CD4-positive, alpha-beta memory T cell (primary cell): ENCODE measurements around the gene AOPEP. TPM values are rescaled to one million over a fixed set of nuclear protein-coding genes. Genes with fewer than 3 reads are reported as not detected.

Experiments used
- CTCF ChIA-PET: fragments of 350-600 bp; sonication (Branson Sonifier 250); formaldehyde crosslinking; loops from one replicate; lab custom pipeline; 2021; ENCODE audit warnings: inconsistent platforms; ENCODE audit not compliant: partially characterized antibody; lab: Charles Lee
- POLR2A ChIA-PET: fragments of 350-600 bp; sonication (Branson Sonifier 250); formaldehyde crosslinking; loops from one replicate; lab custom pipeline; 2021; ENCODE audit not compliant: partially characterized antibody; lab: Charles Lee
- DNase-seq, 5 donors: peaks; one replicate each; pipeline versions ENCODE4 v3.0.0 to v3.0.0-alpha.2; 2020 to 2022; ENCODE audit warnings: mixed read lengths in 1 of 5
- H3K27ac ChIP-seq: one replicate; pipeline ENCODE4 v1.7.0; 2013; ENCODE audit warnings: low read depth, low read length
- H3K27me3 ChIP-seq: 2 replicates; pipeline ENCODE4 v1.7.0; 2013; ENCODE audit warnings: mild to moderate bottlenecking, low read length, moderate library complexity; ENCODE audit not compliant: insufficient read depth
- H3K36me3 ChIP-seq: 2 replicates; pipeline ENCODE4 v1.7.0; 2013; ENCODE audit warnings: mild to moderate bottlenecking, low read length, moderate library complexity; ENCODE audit not compliant: insufficient read depth
- H3K4me1 ChIP-seq: 2 replicates; pipeline ENCODE4 v1.7.0; 2013; ENCODE audit warnings: mild to moderate bottlenecking, low read length, moderate library complexity; ENCODE audit not compliant: insufficient read depth
- H3K4me3 ChIP-seq, 2 donors: one replicate each; pipeline ENCODE4 v1.7.0; 2013; ENCODE audit warnings: low read length in 2 of 2, mild to moderate bottlenecking in 1 of 2
- H3K9me3 ChIP-seq, 2 donors: one replicate each; pipeline ENCODE4 v1.7.0; 2013; ENCODE audit warnings: low read length in 2 of 2, control low read depth in 1 of 2; ENCODE audit not compliant: control insufficient read depth in 1 of 2
- H3K27ac Mint-ChIP-seq, 7 donors: one replicate each; pipeline ENCODE4 v1.8.0; 2020 to 2021; ENCODE audit warnings: mixed read lengths in 7 of 7, mild to moderate bottlenecking in 6 of 7, inconsistent platforms in 3 of 7, moderate library complexity in 3 of 7
- H3K27me3 Mint-ChIP-seq, 2 donors: one replicate each; pipeline ENCODE4 v1.8.0; 2020 to 2021; ENCODE audit warnings: mixed read lengths in 2 of 2
- H3K36me3 Mint-ChIP-seq, 2 donors: one replicate each; pipeline ENCODE4 v1.8.0; 2020 to 2021; ENCODE audit warnings: mixed read lengths in 2 of 2, inconsistent platforms in 1 of 2, mild to moderate bottlenecking in 1 of 2
- H3K4me1 Mint-ChIP-seq, 4 donors: one replicate each; pipeline ENCODE4 v1.8.0; 2020 to 2021; ENCODE audit warnings: mixed read lengths in 4 of 4, mild to moderate bottlenecking in 1 of 4
- H3K4me3 Mint-ChIP-seq, 8 donors: one replicate each; pipeline ENCODE4 v1.8.0; 2020 to 2021; ENCODE audit warnings: mixed read lengths in 8 of 8, mild to moderate bottlenecking in 7 of 8, moderate library complexity in 6 of 8, inconsistent platforms in 3 of 8
- H3K9me3 Mint-ChIP-seq, 8 donors: one replicate each; pipeline ENCODE4 v1.8.0; 2020 to 2021; ENCODE audit warnings: mixed read lengths in 8 of 8, mild to moderate bottlenecking in 5 of 8, inconsistent platforms in 3 of 8, moderate library complexity in 1 of 8
- intact Hi-C: fragments of 100-400 bp; cut with micrococcal nuclease; formaldehyde crosslinking; loops from one replicate; pipeline ENCODE4 v1.15.1; 2023
- polyA plus RNA-seq, 2 donors: library from polyadenylated mRNA; unstranded; fragments of 300-500 nt; fragmentation: Illumina TruSeq; gene quantifications; one replicate each; pipeline ENCODE4 v1.2.3, GENCODE V29; 2021
- total RNA-seq, 2 experiments: library from RNA; stranded (reverse); gene quantifications; one replicate each; pipeline ENCODE4 v1.2.3, GENCODE V29; 2021

AOPEP gene
- total and polyA plus RNA-seq, 4 experiments from 2014 or later: 3.1 to 11.7 (median 7.6) TPM

DNA sequence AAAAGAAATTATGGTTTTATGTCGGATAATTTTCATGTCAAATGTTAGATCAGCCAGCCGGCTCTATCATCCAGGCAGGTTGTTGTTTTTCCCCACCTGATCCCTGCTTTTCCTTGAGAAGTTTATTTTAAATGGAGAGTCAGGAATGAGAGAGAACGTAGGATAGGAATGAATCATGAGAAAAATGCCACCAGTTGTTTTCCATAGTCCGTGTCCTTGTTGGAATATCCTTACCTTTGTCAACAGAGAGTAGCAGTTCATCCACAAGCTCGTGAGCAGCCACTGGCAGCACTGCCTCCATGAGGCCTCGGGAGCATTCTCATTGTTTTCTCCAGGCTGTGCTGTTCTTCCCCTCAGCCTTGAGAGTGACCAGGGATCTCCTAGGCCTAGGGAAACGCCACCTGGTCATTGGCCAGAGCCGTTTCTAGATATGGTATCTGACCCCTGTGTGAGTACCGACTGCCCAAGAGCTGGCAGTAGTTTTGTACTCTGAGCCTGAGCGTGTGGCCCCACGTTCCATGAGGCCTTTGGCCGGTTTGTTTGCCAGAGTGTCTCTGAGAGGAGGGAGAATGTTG lies 297.7 kb downstream of the AOPEP start:
- H3K9me3 Mint-ChIP-seq: no peaks in the 10 kb centered on the region
- H3K4me3 ChIP-seq: no peak overlapping the region
- H3K36me3 ChIP-seq: no peaks in the 10 kb centered on the region
- H3K27me3 Mint-ChIP-seq: no peaks in the 10 kb centered on the region
- H3K27ac ChIP-seq: no peak overlapping the region
- H3K4me1 ChIP-seq: no peaks in the 10 kb centered on the region
- POLR2A ChIA-PET: no interaction called here
- no peaks in the 10 kb centered on the region for H3K4me1 Mint-ChIP-seq
- H3K4me3 Mint-ChIP-seq: no peak overlapping the region
- no peaks in the 10 kb centered on the region for H3K9me3 ChIP-seq
- DNase-seq: no peak
- peak overlapping the region in 1 of 7 donors; percentile 23 for H3K27ac Mint-ChIP-seq
- no peaks in the 10 kb centered on the region for H3K27me3 ChIP-seq
- CTCF ChIA-PET: no interaction called here
- intact Hi-C loops: no loop called here
- peaks cover 4 to 11% of the 10 kb centered on the region in 2 donors for H3K36me3 Mint-ChIP-seq

DNA sequence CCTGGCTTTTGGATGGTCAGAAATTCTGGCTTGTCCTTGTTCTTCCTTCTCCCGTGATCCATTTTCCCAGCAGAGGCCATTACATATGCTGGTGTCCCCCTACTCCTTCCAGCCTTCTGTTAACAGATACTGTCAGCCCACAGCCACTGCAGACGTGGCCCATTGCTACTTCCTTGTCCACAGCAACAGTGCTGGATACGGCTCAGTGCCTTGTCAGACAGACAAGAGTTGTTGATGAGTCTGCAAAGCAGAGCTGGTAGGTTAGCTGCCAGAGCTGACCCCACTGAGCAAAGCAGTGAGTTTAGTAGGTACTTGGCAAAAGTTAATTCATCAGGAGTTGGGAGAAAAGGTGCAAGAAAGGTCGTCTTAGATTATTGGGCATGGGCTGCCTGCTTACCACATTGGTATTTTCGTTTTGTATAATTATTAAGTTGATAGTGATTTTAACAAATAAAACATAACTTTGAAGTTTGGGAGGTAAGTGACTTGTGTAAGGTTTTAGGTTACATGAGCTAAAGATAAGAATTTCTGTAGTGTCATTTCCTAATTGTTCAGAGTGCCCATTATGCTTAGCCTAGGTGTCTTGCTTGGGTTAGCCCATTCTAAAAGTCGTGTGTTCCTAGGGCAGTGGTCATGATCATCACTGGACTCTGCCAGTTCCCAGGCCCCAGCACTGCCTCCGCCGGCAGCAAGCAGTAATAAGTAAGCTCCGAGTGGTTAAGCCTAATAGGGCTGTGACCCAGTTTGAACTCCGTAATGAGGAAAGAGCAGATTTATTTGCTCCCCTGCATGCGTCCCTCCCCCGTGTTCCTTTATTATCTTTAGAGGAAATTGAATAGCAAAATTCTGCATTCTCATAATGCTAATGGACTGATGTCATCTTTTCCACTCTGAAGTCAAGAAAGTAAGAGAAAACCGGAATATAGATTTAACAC lies 299.0 kb downstream of the AOPEP start:
- ChIA-PET POLR2A (no interaction called here), CTCF (no interaction called here)
- intact Hi-C loops: no loop called here
- no peak for DNase-seq
- Histone ChIP-seq H3K27me3 (no peaks in the 10 kb centered on the region), H3K9me3 (no peaks in the 10 kb centered on the region), H3K4me3 (no peak overlapping the region), H3K36me3 (no peaks in the 10 kb centered on the region), H3K27ac (no peak overlapping the region), H3K4me1 (no peaks in the 10 kb centered on the region)
- peaks cover 0 to 5% of the 10 kb centered on the region in 2 donors for H3K36me3 Mint-ChIP-seq
- H3K4me3 Mint-ChIP-seq: no peak overlapping the region
- H3K27me3 Mint-ChIP-seq: no peaks in the 10 kb centered on the region
- no peak overlapping the region for H3K27ac Mint-ChIP-seq
- H3K9me3 Mint-ChIP-seq: no peaks in the 10 kb centered on the region
- H3K4me1 Mint-ChIP-seq: no peaks in the 10 kb centered on the region

DNA sequence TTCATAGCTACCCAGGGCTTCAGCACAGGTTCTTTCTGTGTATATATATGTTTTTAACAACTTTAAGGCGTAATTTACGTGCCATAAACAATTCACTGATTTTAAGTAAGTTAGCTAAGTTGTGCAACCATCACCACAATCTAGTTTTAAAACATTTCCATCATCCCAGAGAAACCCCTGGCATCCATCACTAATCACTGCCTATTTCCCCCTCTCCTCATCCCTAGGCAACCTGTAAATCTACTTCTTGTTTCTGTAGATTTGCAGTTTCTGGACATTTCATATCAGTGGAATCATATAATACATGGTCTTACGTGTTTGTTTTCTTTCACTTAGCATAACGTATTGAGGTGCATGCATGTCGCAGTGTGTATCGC lies 299.6 kb downstream of the AOPEP start:
- no peak overlapping the region for H3K4me3 Mint-ChIP-seq
- H3K9me3 ChIP-seq: no peaks in the 10 kb centered on the region
- no peaks in the 10 kb centered on the region for H3K4me1 ChIP-seq
- ChIA-PET POLR2A (no interaction called here), CTCF (no interaction called here)
- peaks cover 0 to 11% of the 10 kb centered on the region in 2 donors for H3K36me3 Mint-ChIP-seq
- no peak for DNase-seq
- no peak overlapping the region for H3K4me3 ChIP-seq
- no peaks in the 10 kb centered on the region for H3K9me3 Mint-ChIP-seq
- no peaks in the 10 kb centered on the region for H3K4me1 Mint-ChIP-seq
- H3K27ac ChIP-seq: no peak overlapping the region
- H3K36me3 ChIP-seq: no peaks in the 10 kb centered on the region
- H3K27me3 ChIP-seq: no peaks in the 10 kb centered on the region
- H3K27me3 Mint-ChIP-seq: no peaks in the 10 kb centered on the region
- intact Hi-C loops: no loop called here
- H3K27ac Mint-ChIP-seq: no peak overlapping the region

DNA sequence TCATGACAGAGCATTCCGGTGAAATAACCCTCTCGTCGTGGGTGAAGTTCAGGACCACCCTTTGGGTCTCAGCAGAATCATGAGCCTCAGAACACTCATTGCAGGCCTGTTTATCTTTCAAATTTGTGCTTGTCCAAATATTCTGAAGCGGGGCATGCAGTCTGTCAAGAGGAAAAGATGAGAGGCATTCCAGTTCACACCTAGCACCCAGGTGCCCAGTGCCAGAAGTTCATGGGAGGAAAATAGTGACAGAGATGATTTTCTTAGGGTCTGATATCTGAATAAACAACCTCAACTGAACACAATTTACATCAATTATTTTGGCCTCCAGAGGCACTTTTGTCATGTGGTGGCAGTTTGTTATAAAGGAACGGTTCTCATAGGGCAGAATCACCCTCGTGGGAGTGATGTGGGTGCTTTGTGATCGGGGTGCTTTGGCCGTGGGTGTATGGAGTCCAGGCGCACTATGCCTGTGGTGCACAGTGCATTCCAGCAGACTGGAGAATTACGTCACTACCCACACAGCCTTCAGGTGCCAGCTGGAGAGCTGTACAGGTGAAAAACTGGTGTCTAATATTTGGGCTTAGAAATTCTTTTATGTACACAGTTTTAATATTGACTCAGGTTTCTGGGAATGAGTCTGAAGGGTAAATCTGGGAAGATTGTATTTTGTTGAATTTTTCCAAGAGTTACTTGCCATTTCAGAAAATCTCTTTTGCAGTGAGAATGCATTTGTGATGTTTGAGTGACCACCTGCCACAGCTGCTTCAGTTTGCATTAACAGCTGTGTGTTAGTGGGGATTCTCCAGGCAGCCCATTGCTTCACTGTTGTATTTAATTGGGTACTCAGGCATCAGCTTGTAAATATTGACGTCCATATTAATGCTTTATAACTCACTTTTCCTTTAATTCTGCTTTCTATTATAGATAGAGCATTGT lies 301.7 kb downstream of the AOPEP start:
- POLR2A ChIA-PET: no interaction called here
- H3K4me1 Mint-ChIP-seq: no peaks in the 10 kb centered on the region
- no peaks in the 10 kb centered on the region for H3K9me3 ChIP-seq
- no peaks in the 10 kb centered on the region for H3K27me3 Mint-ChIP-seq
- H3K27ac ChIP-seq: no peak overlapping the region
- H3K36me3 ChIP-seq: no peaks in the 10 kb centered on the region
- H3K9me3 Mint-ChIP-seq: no peaks in the 10 kb centered on the region
- no peaks in the 10 kb centered on the region for H3K27me3 ChIP-seq
- intact Hi-C loops: no loop called here
- peaks cover 0 to 8% of the 10 kb centered on the region in 2 donors for H3K36me3 Mint-ChIP-seq
- H3K4me1 ChIP-seq: no peaks in the 10 kb centered on the region
- no peak overlapping the region for H3K4me3 Mint-ChIP-seq
- CTCF ChIA-PET: no interaction called here
- no peak overlapping the region for H3K4me3 ChIP-seq
- no peak for DNase-seq
- H3K27ac Mint-ChIP-seq: no peak overlapping the region

DNA sequence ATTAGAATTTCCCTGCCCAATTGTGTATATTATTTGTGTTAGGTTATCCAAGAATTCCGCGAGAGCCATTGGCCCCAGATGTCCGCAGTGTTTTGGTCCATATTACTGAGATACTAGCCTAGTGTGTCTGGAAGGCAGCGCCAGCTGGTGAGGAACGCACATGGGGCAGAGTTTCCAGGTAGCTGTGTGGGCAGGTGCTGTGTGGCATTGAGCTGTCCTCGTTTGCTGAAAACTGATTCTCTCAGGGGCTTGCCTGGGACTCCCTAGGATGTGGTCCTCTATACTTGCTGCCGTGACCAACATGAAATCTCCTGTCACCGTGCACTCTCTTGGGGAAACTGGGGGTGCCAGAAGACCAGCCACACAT lies 302.3 kb downstream of the AOPEP start:
- CTCF ChIA-PET: no interaction called here
- POLR2A ChIA-PET: no interaction called here
- Histone ChIP-seq H3K9me3 (no peaks in the 10 kb centered on the region), H3K27ac (no peak overlapping the region), H3K4me3 (no peak overlapping the region), H3K36me3 (no peaks in the 10 kb centered on the region), H3K27me3 (no peaks in the 10 kb centered on the region), H3K4me1 (no peaks in the 10 kb centered on the region)
- no peak overlapping the region for H3K4me3 Mint-ChIP-seq
- DNase-seq: no peak
- intact Hi-C loops: no loop called here
- no peaks in the 10 kb centered on the region for H3K9me3 Mint-ChIP-seq
- H3K4me1 Mint-ChIP-seq: no peaks in the 10 kb centered on the region
- no peaks in the 10 kb centered on the region for H3K27me3 Mint-ChIP-seq
- peaks cover 0 to 8% of the 10 kb centered on the region in 2 donors for H3K36me3 Mint-ChIP-seq
- no peak overlapping the region for H3K27ac Mint-ChIP-seq

DNA sequence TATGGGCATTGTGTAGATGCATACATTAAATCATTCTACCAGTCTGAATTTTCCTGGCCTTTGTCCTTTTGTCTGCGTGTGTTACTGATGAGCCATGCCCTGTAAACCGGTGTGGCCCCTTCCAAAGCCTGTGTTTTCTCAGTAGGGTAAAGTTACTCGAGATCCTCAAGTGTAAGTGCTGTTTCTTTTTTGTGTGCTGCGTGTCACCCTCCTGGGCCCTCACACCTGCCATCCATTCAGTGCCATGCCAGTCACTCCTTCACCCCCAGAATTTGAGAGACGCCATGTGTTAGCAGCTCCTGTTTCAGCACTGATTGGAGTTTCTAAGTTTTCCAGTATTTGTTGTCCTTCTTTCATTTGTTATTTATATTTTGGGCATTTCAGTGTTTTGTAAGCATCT lies 302.8 kb downstream of the AOPEP start:
- peak overlapping the region in 1 of 7 donors; percentile 1 for H3K27ac Mint-ChIP-seq
- no peaks in the 10 kb centered on the region for H3K27me3 ChIP-seq
- CTCF ChIA-PET: no interaction called here
- H3K9me3 Mint-ChIP-seq: no peaks in the 10 kb centered on the region
- no peaks in the 10 kb centered on the region for H3K36me3 ChIP-seq
- no peak overlapping the region for H3K4me3 Mint-ChIP-seq
- H3K9me3 ChIP-seq: no peaks in the 10 kb centered on the region
- H3K4me1 Mint-ChIP-seq: no peaks in the 10 kb centered on the region
- H3K4me1 ChIP-seq: no peaks in the 10 kb centered on the region
- intact Hi-C loops: no loop called here
- DNase-seq: no peak
- no peak overlapping the region for H3K4me3 ChIP-seq
- H3K27ac ChIP-seq: no peak overlapping the region
- H3K36me3 Mint-ChIP-seq: peaks cover 0 to 10% of the 10 kb centered on the region in 2 donors
- POLR2A ChIA-PET: no interaction called here
- H3K27me3 Mint-ChIP-seq: no peaks in the 10 kb centered on the region

DNA sequence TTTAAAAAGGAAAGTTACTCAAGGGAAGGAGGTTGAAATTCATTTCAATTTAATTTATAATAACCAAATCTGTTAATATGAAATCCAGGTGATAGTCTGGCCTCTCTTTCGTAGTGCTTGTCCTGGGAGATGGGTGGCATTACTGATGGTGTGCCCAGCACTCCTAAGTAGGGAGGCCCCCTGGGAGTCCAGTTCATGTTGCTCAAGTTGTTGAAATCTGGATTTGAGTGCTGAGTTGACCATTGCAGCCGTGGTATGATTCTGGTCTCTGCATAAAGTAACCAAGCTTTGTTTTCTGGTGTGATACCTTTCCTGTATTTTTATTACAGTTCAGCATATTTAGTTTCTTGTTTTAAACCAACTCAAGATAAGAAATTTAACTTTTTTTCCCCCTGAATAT lies 303.2 kb downstream of the AOPEP start:
- H3K27me3 ChIP-seq: no peaks in the 10 kb centered on the region
- no peak overlapping the region for H3K4me3 ChIP-seq
- no peaks in the 10 kb centered on the region for H3K27me3 Mint-ChIP-seq
- POLR2A ChIA-PET: no interaction called here
- peaks cover 1 to 14% of the 10 kb centered on the region in 2 donors for H3K36me3 Mint-ChIP-seq
- no peak for DNase-seq
- H3K4me1 Mint-ChIP-seq: no peaks in the 10 kb centered on the region
- intact Hi-C loops: no loop called here
- H3K27ac ChIP-seq: no peak overlapping the region
- no peaks in the 10 kb centered on the region for H3K9me3 ChIP-seq
- no peak overlapping the region for H3K4me3 Mint-ChIP-seq
- H3K4me1 ChIP-seq: no peaks in the 10 kb centered on the region
- H3K36me3 ChIP-seq: no peaks in the 10 kb centered on the region
- CTCF ChIA-PET: no interaction called here
- H3K9me3 Mint-ChIP-seq: no peaks in the 10 kb centered on the region
- H3K27ac Mint-ChIP-seq: no peak overlapping the region
